ENCODE measurements around the gene MARF1.

DNA sequence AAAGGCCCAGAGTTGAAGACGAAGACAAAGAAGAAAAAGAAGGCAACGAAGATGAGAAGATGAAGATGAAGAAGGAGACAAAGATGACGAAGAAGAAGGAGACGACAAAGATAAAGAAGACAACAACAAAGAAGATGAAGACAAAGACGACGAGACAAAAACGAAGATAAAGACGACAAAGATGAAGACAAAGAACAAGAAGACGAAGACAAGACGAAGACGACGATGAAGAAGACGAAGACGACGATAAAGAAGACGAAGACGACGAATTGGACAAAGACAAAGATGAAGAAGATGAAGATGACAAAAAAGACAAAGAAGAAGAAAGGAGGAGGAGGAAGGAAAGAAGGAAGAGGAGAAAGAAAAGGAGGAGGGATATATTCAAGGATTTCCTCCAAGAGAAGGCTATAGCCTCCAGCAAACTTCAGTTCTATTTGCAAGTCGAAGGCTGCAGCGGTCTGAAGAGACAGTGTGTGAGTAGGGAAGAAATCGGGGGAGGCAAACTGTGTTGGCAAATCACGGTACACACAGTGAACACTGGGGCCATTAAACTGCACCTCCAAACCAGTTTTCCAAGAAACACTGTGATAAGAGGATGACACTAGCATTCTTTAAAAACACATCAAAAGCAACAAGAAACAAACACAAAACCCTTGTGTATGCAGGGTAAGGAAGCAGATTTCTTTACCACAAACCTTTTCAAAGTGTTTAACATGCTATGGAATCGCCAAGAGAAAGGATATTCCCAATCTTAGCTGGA is 40.5 kb downstream of the MARF1 start:
- TF ChIP-seq, protein P1, sequence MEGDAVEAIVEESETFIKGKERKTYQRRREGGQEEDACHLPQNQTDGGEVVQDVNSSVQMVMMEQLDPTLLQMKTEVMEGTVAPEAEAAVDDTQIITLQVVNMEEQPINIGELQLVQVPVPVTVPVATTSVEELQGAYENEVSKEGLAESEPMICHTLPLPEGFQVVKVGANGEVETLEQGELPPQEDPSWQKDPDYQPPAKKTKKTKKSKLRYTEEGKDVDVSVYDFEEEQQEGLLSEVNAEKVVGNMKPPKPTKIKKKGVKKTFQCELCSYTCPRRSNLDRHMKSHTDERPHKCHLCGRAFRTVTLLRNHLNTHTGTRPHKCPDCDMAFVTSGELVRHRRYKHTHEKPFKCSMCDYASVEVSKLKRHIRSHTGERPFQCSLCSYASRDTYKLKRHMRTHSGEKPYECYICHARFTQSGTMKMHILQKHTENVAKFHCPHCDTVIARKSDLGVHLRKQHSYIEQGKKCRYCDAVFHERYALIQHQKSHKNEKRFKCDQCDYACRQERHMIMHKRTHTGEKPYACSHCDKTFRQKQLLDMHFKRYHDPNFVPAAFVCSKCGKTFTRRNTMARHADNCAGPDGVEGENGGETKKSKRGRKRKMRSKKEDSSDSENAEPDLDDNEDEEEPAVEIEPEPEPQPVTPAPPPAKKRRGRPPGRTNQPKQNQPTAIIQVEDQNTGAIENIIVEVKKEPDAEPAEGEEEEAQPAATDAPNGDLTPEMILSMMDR (IDR thresholded peaks at IDR 0.05; ENCODE audit: borderline replicate concordance, extremely low read depth, low read length, poor library complexity, severe bottlenecking): no peak
- TF ChIP-seq EZH2 (IDR thresholded peaks at IDR 0.05; ENCODE audit: borderline replicate concordance, low read depth, low read length, severe bottlenecking): no peak
